Progenitor cell of endocrine pancreas (in vitro differentiated cells): ENCODE results near the gene SHKBP1. TPM values are rescaled to one million over a fixed set of nuclear protein-coding genes. Genes with fewer than 3 reads are reported as not detected.

Experiments used
- DNase-seq: peaks from one replicate; pipeline ENCODE4 v3.0.0; 2021; ENCODE audit warnings: low spot score; ENCODE audit not compliant: unreplicated experiment
- H3K27ac Mint-ChIP-seq: 2 replicates; pipeline ENCODE4 v1.8.0; 2021; ENCODE audit warnings: mild to moderate bottlenecking, moderate library complexity, mixed read lengths
- H3K27me3 Mint-ChIP-seq: 2 replicates; pipeline ENCODE4 v1.8.0; 2021; ENCODE audit warnings: mixed read lengths
- H3K36me3 Mint-ChIP-seq: 2 replicates; pipeline ENCODE4 v1.8.0; 2022; ENCODE audit warnings: mixed read lengths; ENCODE audit not compliant: insufficient read depth
- H3K4me1 Mint-ChIP-seq: 2 replicates; pipeline ENCODE4 v1.8.0; 2021; ENCODE audit warnings: low read depth, mixed read lengths
- H3K4me3 Mint-ChIP-seq: 2 replicates; pipeline ENCODE4 v1.8.0; 2021; ENCODE audit warnings: low read depth, mild to moderate bottlenecking, moderate library complexity, mixed read lengths
- H3K9me3 Mint-ChIP-seq: 2 replicates; pipeline ENCODE4 v1.8.0; 2021; ENCODE audit warnings: low read depth, mixed read lengths
- total RNA-seq: library from RNA; stranded (reverse); gene quantifications from 2 replicates; pipeline ENCODE4 v1.2.1, GENCODE V29; 2021
- TF ChIP-seq, protein P1 (sequence below): fragments of 200-600 bp; sonication (generic); IDR thresholded peaks from one replicate; pipeline ENCODE4 v1.5.0; 2021; ENCODE audit warnings: antibody characterized with exemption, mild to moderate bottlenecking; ENCODE audit not compliant: unreplicated experiment

The SHKBP1 gene
- total RNA-seq, 1 donor from 2014 or later: 114 TPM

DNA sequence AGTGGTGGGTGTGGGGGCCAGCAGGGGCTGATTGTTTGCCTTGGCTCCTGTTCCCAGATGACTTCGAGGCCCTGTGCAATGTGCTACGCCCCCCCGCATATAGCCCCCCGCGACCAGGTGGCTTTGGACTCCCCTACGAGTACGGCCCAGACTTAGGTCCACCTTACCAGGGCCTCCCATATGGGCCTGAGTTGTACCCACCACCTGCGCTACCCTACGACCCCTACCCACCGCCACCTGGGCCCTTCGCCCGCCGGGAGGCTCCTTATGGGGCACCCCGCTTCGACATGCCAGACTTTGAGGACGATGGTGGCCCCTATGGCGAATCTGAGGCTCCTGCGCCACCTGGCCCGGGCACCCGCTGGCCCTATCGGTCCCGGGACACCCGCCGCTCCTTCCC, 50.2 kb downstream of the SHKBP1 start:
- Mint-ChIP-seq H3K27ac (no peak overlapping the region), H3K4me1 (peaks cover 6% of the 10 kb centered on the region), H3K36me3 (peaks cover 4% of the 10 kb centered on the region), H3K27me3 (peaks cover 18% of the 10 kb centered on the region), H3K9me3 (no peaks in the 10 kb centered on the region), H3K4me3 (no peak overlapping the region)
- TF ChIP-seq, protein P1, sequence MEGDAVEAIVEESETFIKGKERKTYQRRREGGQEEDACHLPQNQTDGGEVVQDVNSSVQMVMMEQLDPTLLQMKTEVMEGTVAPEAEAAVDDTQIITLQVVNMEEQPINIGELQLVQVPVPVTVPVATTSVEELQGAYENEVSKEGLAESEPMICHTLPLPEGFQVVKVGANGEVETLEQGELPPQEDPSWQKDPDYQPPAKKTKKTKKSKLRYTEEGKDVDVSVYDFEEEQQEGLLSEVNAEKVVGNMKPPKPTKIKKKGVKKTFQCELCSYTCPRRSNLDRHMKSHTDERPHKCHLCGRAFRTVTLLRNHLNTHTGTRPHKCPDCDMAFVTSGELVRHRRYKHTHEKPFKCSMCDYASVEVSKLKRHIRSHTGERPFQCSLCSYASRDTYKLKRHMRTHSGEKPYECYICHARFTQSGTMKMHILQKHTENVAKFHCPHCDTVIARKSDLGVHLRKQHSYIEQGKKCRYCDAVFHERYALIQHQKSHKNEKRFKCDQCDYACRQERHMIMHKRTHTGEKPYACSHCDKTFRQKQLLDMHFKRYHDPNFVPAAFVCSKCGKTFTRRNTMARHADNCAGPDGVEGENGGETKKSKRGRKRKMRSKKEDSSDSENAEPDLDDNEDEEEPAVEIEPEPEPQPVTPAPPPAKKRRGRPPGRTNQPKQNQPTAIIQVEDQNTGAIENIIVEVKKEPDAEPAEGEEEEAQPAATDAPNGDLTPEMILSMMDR: no peak
- no peak for DNase-seq

DNA sequence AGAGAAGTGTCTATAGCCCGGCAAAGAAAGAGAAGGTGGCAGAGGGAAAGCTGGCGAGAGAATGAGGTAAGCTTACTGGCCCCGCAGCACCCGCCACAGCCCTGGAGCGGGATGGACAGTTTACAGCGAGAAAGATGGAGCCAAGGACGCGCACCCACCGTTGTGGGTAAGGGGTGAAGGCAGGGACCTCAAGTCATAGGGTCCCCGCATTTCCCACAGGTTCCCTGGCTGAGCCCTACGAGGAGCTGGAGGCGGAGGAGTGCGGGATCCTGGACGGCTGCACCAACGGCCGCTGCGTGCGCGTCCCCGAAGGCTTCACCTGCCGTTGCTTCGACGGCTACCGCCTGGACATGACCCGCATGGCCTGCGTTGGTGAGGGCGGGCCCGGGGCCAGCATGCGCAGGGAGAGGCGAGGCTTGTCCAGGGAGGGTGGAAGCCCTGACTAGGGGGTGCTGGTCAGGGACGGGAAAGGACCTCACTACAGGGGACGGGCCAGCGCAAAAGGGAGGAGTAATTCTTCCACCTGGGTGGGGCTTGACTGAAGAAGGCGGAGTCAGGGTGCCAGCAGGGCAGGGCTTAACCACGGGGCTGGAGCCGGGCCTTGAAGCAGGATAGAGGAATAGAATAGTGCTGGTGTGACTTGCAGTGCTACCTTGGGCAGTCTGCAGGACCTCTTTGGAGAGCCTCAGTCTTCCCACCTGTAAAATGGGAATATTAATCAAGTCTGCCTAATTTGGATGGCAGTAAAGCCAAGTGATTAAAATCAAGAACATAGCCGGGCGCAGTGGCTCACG, 51.0 kb downstream of the SHKBP1 start:
- Mint-ChIP-seq H3K4me3 (no peak overlapping the region), H3K27ac (peak overlapping the region; percentile 38), H3K36me3 (peaks cover 2% of the 10 kb centered on the region), H3K27me3 (peaks cover 23% of the 10 kb centered on the region), H3K9me3 (no peaks in the 10 kb centered on the region), H3K4me1 (peaks cover 6% of the 10 kb centered on the region)
- no peak for DNase-seq
- TF ChIP-seq, protein P1: no peak

DNA sequence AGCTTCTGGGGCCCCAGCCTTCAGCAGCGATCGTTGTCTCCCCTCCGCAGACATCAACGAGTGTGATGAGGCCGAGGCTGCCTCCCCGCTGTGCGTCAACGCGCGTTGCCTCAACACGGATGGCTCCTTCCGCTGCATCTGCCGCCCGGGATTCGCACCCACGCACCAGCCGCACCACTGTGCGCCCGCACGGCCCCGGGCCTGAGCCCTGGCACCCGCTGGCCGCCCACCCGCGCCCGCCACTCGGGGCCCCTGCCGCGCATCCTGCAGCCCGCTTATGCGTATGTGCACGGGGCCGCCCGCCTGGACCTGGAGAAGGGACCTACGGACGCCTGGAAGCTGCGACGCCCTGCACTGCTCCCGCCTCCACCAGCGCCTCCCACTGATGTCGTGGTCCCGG, 52.7 kb downstream of the SHKBP1 start:
- Mint-ChIP-seq H3K4me3 (no peak overlapping the region), H3K4me1 (peaks cover under 1% of the 10 kb centered on the region), H3K36me3 (peaks cover 2% of the 10 kb centered on the region), H3K27ac (no peak overlapping the region), H3K27me3 (peaks cover 36% of the 10 kb centered on the region), H3K9me3 (no peaks in the 10 kb centered on the region)
- TF ChIP-seq, protein P1: no peak
- no peak for DNase-seq

DNA sequence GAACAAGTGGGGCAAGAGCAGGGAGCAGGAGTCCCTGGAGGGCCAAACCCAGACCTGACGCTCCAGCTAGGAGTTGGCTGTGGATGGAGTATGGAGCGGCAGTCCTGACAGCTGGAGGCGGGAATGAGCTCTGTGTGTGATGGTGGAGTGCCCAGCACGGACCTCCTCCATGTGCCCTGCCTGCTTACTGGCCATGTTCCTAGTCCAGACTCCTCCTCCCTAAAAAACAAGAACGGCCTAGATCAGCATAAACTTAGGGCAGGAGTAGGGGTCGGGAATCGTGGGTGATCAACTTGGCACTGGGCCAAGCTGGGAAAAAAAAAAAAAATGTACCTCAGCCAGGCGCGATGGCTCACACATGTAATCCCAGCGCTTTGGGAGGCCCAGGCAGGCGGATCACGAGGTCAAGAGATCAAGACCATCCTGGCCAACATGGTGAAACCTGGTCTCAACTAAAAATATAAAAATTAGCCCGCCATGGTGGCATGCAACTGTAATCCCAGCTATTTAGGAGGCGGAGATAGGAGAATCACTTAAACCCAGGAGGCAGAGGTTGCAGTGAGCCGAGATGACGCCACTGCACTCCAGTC, 54.0 kb downstream of the SHKBP1 start:
- H3K4me3 Mint-ChIP-seq: no peak overlapping the region
- peaks cover 46% of the 10 kb centered on the region for H3K27me3 Mint-ChIP-seq
- DNase-seq: no peak
- no peaks in the 10 kb centered on the region for H3K9me3 Mint-ChIP-seq
- peak overlapping the region; percentile 73 for H3K27ac Mint-ChIP-seq
- TF ChIP-seq, protein P1: no peak
- H3K4me1 Mint-ChIP-seq: peaks cover 1% of the 10 kb centered on the region
- peaks cover 2% of the 10 kb centered on the region for H3K36me3 Mint-ChIP-seq

DNA sequence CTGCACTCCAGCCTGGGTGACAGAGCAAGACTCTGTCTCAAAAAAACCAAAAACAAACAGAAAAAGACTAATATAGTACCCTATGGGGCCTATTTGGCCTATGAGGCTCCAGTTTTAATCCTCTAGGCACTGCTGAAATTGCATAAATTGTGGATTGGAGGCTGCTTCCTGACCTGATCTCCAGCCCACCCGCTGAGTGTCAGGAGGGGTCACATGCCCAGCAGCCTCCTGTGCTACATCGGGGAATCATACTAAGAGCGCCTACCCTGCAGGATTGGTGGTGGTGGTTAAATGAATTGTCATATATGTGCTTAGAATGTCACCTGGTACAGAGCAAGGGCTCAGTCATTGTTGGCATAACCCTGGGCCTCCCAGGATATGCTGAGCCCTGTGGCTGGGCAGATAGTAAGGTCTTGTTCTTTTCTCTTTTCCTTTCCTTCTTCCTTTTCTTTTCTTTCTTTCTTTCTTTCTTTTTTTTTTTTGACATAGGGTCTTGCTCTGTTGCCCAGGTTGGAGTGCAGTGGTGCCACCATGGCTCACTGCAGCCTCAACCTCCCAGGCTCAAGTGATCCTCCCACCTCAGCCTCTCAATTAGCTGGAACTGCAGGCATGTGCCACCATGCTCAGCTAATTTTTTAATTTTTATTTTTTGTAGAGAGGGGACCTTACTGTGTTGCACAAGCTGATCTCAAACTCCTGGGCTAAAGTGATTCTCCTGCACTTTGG, 55.8 kb downstream of the SHKBP1 start:
- TF ChIP-seq, protein P1: no peak
- Mint-ChIP-seq H3K27ac (no peak overlapping the region), H3K4me3 (no peak overlapping the region), H3K36me3 (peaks cover 2% of the 10 kb centered on the region), H3K27me3 (peaks cover 46% of the 10 kb centered on the region), H3K9me3 (no peaks in the 10 kb centered on the region), H3K4me1 (peaks cover 1% of the 10 kb centered on the region)
- no peak for DNase-seq
